A549 (cell line): ENCODE results near the gene EPS8.

ENCODE experiments used
- CHD2 ChIP-seq: fragments of 150-350 bp; IDR thresholded peaks from 2 replicates; pipeline ENCODE4 v1.6.1; 2014; ENCODE audit warnings: low read length; ENCODE audit not compliant: partially characterized antibody
- CHD4 ChIP-seq: fragments of 200-600 bp; sonication (generic); IDR thresholded peaks from 2 replicates; pipeline ENCODE4 v1.6.1; 2016; ENCODE audit warnings: antibody characterized with exemption, mild to moderate bottlenecking, borderline replicate concordance
- CTCF ChIP-seq: fragments of >200 bp; sonication (Bioruptor Twin); formaldehyde crosslinking; IDR thresholded peaks from 3 replicates; pipeline ENCODE4 v1.5.1; 2016
- EP300 ChIP-seq, 2 experiments: fragments of >200 bp; sonication (Bioruptor Twin); formaldehyde crosslinking; IDR thresholded peaks; 2 replicates in 1 of 2; 3 replicates in 1 of 2; pipeline ENCODE4 v1.6.1; 2016 to 2017
- HOXB13 ChIP-seq: fragments of 250-450 bp; sonication (Bioruptor Pico); IDR thresholded peaks from 2 replicates; pipeline ENCODE4 v1.5.0; 2020; ENCODE audit warnings: low read depth, mild to moderate bottlenecking, moderate library complexity
- PBX3 ChIP-seq: IDR thresholded peaks from 2 replicates; pipeline ENCODE4 v1.6.1; 2012
- POLR2A ChIP-seq: IDR thresholded peaks from 2 replicates; pipeline ENCODE4 v1.6.1; 2012; ENCODE audit warnings: mild to moderate bottlenecking, low read length
- ZFP36 ChIP-seq: fragments of 450-650 bp; IDR thresholded peaks from 2 replicates; pipeline ENCODE4 v1.6.1; 2014; ENCODE audit warnings: borderline replicate concordance; ENCODE audit not compliant: partially characterized antibody
- TF ChIP-seq, protein P1 (sequence below): fragments of 150-350 bp; IDR thresholded peaks from 2 replicates; pipeline ENCODE4 v1.6.1; 2014; ENCODE audit warnings: low read depth, mild to moderate bottlenecking, low read length

GRCh38 chr12:15670756-15671155 is 118.4 kb downstream of the EPS8 start:
- TF ChIP-seq EP300 (IDR thresholded peaks at IDR 0.05), result no peak
- TF ChIP-seq CHD2, result no peak
- no peak for TF ChIP-seq CTCF
- no peak for TF ChIP-seq POLR2A
- TF ChIP-seq ZFP36, result no peak
- no peak for TF ChIP-seq PBX3
- TF ChIP-seq, protein P1, sequence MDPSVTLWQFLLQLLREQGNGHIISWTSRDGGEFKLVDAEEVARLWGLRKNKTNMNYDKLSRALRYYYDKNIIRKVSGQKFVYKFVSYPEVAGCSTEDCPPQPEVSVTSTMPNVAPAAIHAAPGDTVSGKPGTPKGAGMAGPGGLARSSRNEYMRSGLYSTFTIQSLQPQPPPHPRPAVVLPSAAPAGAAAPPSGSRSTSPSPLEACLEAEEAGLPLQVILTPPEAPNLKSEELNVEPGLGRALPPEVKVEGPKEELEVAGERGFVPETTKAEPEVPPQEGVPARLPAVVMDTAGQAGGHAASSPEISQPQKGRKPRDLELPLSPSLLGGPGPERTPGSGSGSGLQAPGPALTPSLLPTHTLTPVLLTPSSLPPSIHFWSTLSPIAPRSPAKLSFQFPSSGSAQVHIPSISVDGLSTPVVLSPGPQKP, result no peak
- TF ChIP-seq CHD4, result no peak
- no peak for TF ChIP-seq HOXB13 (CRISPR knock-in tag)
